ENCODE data around the gene ZBTB20.
A peak's percentile ranks its signal among the peaks of the same experiment; 100 is the strongest.

ZBTB20 gene

DNA sequence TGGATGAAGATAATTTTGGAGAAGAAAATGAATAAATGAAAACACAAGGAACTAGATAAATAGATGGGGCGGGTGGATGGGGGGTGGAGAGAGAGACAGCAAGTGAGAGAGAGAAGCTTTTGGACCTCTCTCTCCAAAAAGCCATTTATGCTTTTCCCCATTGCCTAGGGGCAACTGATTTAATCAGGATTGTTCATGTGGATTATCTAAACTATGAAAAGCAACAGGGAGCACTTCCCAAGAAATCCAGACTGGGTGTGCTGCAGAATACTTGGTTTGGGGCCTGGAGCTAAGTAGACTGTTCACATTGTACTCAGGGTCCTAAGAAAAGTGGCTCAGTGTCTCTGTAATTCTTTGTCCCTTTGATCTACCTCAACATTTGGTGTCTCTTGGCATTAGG is 486.3 kb downstream of the ZBTB20 start:
- no peak for DNase-seq

DNA sequence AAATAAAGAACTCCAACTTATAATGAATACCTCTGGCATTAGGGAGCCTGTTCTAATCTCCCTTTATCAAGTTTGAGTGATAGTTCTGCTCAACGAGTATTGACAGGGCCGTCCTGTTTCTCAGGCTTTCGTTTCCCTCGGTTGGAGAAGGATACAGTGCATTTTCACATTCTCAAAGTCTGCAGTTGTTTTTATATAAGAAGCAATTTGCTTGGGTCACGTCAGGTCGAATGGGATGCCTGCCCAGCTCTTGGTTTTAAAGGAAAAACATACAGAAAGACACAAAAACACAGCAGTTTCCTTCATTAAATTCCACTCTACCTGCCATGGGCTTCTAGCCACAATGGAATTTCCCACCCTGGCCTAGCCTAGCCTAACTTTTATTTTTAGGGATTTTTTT is 487.0 kb downstream of the ZBTB20 start:
- no peak for DNase-seq

DNA sequence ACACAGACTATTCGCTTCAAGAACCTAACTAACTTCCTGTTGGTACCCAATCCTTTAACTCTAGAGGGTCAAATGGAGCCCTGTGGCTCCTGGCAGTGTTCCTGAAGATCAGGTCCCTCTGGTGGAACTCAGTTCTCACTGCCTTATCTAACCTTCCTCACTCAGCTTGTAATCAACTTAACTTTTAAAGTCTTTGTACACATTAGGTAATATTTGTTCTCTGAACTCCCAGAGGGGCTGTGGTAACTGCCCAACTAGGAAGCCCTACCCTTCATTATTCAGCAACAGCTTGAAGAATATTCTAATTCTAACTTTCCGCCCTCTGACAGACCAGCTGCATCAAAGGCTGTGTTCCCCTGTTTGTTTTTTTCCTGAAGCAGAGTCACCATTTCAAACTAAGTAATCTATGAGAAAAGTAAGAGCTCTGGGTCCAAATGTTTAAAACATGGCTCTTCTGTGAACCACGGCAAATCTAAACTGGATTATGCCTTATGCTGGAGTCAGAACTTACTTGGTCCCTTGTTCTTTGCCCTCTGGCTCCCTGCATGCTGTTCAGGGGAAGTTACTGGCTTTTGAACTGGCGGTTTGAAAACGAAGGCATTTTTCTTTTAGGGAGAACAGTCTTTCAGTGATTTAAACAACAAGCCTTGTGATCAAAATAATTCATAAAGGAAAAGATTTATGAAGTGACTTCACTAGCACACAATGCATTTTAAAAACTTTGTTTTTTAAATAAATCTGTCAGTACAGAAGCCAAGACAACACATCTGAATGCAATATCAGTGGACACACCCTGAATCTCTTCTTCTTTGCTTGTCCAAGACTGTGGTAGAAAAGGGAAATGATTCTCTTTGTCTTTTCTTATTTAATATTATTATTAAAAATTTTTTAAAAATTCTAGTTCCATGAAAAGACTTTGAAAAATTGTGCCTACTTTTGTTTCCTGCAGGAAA is 487.7 kb downstream of the ZBTB20 start:
- DNase-seq: no peak

- no peak for DNase-seq
These were observed 495.5 kb downstream of the ZBTB20 start for GRCh38 chr3:114651555-114651954.

- no peak for DNase-seq
These were observed 496.3 kb downstream of the ZBTB20 start for GRCh38 chr3:114650808-114651207.

GRCh38 chr3:114649331-114649730 is 497.8 kb downstream of the ZBTB20 start:
- no peak for DNase-seq

- no peak for DNase-seq
These were observed 500.6 kb downstream of the ZBTB20 start for GRCh38 chr3:114646526-114646925.

- DNase-seq: no peak
These were observed 501.7 kb downstream of the ZBTB20 start for GRCh38 chr3:114645392-114645791.

GRCh38 chr3:114644367-114644766 is 502.7 kb downstream of the ZBTB20 start:
- DNase-seq: no peak

- DNase-seq: no peak
These were observed 503.9 kb downstream of the ZBTB20 start for GRCh38 chr3:114642951-114643741.

DNA sequence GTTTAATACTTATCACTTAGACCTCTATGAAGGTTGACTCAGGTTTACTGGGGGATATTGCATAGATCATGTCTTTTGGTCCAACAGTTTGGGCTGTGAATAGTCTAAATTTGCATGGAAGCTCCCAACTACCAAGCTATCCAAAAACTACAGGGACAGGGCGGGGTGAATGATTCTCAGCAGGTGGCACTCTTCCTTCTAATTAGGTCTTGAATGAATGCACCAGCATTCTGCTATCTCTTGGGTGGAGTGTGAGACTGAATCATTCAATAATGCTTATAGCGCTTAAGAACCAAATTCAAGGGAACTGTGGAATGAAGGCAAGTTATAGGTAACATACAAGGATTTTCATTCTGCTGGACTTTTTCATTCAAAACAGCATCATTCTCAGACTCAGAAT is 507.0 kb downstream of the ZBTB20 start:
- DNase-seq: no peak

DNA sequence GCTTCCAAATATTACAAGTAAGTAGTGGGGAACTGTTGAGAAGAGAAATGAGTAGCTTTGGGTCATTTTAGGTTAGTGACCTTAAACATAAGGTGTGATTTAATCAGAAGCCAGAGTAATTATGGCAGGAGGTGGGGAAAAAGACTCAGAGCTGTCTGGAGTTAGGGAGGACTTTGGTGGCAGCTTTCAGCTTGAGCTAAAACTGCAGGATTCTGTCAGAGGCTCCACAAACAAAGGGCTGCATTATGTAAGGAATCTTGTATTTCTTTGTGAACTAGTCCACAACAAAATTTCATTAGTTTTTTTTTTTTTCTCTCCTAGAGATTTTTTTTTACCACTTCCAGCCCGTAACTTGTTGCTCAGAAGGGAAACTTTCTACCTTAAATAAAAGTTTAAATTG is 507.9 kb downstream of the ZBTB20 start:
- DNase-seq: no peak

GRCh38 chr3:114635878-114636277 is 511.2 kb downstream of the ZBTB20 start:
- DNase-seq: no peak

DNA sequence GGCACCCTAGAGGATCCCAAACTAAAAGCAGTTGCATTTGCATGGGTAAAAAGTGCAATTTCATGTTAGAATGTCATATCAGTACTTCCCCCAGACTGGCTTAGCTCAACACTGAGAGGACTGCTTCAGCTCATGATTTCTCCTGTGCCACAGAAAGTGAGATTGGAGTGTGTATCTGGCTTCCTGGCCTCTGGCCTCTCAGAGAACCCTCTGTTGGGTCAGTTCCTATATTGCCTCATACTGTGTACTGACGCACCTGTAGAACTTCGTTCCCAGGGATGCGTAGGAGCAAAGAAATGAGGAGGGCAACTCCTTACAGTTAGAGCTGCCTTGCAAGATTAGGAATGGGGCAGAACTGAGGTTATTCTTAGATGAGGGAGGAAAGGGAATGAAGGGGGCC is 512.5 kb downstream of the ZBTB20 start:
- no peak for DNase-seq

DNA sequence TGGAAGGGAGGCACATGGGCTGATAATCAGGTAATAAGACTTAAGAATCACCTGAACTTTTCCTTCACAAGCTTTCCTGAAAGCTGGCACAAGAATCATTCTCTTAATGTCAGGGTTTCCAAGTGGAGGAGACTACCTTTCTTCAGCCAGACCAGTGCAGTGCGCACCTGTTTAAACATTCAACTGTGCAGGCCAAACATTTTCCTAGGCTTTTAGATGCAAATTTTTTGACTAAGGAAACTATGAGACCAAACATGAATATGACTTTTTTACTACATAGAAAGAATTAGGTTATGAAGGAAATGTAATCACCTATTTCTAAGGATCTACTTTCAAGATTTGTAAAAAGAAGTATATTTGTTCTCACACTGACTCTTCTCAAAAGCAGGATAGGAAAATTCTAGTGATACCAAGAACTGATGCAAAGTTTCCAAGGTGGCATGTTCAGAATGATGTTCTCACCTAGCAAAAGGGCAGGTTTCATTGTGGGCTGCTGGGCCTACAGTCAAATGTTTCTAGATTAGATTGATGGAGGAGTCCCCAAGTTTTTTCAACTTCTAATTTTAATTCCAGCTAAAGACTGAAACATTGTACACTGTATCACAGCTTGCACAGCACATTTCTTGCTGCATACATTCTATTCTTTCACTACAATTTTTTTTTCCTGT is 514.2 kb downstream of the ZBTB20 start:
- peak; percentile 4 to 32 for DNase-seq

DNA sequence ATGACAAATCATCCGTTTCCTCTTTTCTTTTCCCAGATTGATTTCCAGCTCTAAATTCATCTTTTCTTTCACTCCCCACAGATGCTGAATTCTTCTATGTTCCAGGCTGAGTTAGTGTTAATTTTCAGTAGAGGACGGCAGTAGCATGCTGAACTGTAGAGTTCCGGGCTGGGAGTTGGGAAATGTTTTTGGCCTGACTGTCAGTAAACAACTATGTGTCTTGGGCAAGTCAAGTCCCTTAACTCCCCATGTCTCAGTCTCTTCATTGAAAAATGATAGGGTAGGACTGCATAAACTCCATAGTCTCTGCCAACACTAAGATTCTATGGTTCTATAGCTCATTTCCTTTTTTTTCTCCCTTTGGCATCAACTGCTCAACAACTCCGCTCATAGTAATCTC is 519.3 kb downstream of the ZBTB20 start:
- DNase-seq: no peak

DNA sequence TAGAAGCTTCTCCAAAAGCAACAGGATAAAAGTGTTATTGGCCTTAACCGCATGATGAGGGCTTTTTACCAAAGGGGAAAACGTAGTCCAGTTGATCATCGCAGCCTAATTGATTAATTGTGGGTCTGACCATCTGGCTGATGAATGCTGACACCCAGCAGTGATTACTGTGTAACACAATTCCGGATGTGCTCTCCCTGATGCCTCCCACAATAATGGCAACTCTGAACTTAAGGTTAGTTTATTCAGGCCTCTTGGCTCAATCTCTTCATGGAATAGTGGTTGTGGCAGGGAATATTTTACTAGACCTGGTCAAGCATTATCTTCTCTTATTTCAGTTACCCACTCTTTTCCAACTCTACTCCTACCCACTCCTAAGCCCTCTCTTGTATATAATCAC is 520.3 kb downstream of the ZBTB20 start:
- no peak for DNase-seq

- peak; percentile 85 to 92 for DNase-seq
These were observed 522.4 kb downstream of the ZBTB20 start for GRCh38 chr3:114624571-114625181.

GRCh38 chr3:114624047-114624445 is 523.0 kb downstream of the ZBTB20 start:
- DNase-seq: peak; percentile 15 to 21

- peak; percentile 21 to 26 for DNase-seq
These were observed 523.6 kb downstream of the ZBTB20 start for GRCh38 chr3:114623420-114624046.

DNA sequence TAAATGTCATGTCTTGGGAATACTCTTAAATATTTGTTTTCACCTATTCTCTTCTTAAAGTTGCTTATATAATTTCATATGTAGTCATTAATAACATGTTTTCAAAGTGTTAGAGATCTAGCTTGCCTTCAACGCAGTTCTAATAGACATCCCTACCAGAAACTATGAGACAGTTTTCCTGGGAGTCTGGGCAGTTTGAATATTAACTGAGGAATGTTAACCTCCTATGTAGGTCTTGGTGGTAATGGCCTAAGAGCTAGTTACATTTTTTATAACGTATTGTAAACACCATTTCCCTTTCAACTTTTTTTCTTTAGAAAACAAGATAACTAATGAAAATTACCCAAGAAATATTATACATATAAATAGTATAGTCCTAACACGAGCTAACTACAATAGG is 525.1 kb downstream of the ZBTB20 start:
- no peak for DNase-seq

GRCh38 chr3:114619771-114620170 is 527.3 kb downstream of the ZBTB20 start:
- DNase-seq: no peak
